K562 (cell line): ENCODE measurements around the gene CAPRIN2. TPM values are rescaled to one million over a fixed set of nuclear protein-coding genes. Genes with fewer than 3 reads are reported as not detected.

ENCODE experiments used
- ATAC-seq: fragments of 200-7000 bp; cut with Tn5 transposase; 3 replicates; pipeline ENCODE4 v1.9.1; 2020; ENCODE audit warnings: moderate library complexity
- BruUV-seq: library from RNA; stranded (reverse); fragments of 400-500 nt; replicated peaks from 2 replicates; lab custom pipeline; 2021; lab: Mats Ljungman, UMichigan
- CTCF ChIA-PET: fragments of 300-600 bp; formaldehyde crosslinking; extraction: SDS; loops from one replicate; lab custom pipeline; 2021; ENCODE audit warnings: low intra/inter-chr PET ratio; lab: Yijun Ruan, JAX
- POLR2A ChIA-PET: fragments of 300-600, 350-650 bp; sonication (Branson Sonifier 250); formaldehyde crosslinking; extraction: SDS; loops from one replicate; lab custom pipeline; 2021; ENCODE audit warnings: antibody characterized with exemption, inconsistent platforms; lab: Yijun Ruan, JAX
- DNase-seq, 4 experiments: peaks; one replicate each; pipeline versions ENCODE4 v3.0.0 to v3.0.0-alpha.2; 2011 to 2018; ENCODE audit warnings: low spot score in 3 of 4, mixed read lengths in 3 of 4; ENCODE audit errors: extremely low read depth in 1 of 4
- FAIRE-seq: peaks from 2 replicates; lab custom pipeline; 2011; peaks lifted over from hg19 to GRCh38; lab: Jason Lieb, UNC
- H2AFZ ChIP-seq: 2 replicates; pipeline ENCODE4 v1.6.0; 2011; ENCODE audit warnings: low read depth, low read length, control low read depth, inconsistent platforms
- H3K27ac ChIP-seq: fragments of 200-600 bp; 3 replicates; pipeline ENCODE4 v1.8.0; 2011; ENCODE audit warnings: low read depth, mild to moderate bottlenecking, control low read depth, inconsistent platforms, low read length, moderate library complexity, mixed read lengths; ENCODE audit errors: extremely low read depth
- H3K27me3 ChIP-seq, 2 experiments: fragments of 300-600 bp in 1 of 2; 2 replicates in 1 of 2; 3 replicates in 1 of 2; pipeline versions ENCODE4 v1.6.0 to v1.8.0; 2011; ENCODE audit warnings: inconsistent platforms in 2 of 2, low read length in 2 of 2, mild to moderate bottlenecking in 1 of 2, mixed read lengths in 1 of 2, moderate library complexity in 1 of 2; ENCODE audit not compliant: control insufficient read depth in 2 of 2, insufficient read depth in 2 of 2
- H3K36me3 ChIP-seq: fragments of 300-600 bp; 3 replicates; pipeline ENCODE4 v1.8.0; 2011; ENCODE audit warnings: mild to moderate bottlenecking, low read length, inconsistent platforms; ENCODE audit not compliant: control insufficient read depth, insufficient read depth
- H3K4me1 ChIP-seq, 2 experiments: fragments of 200-600 bp in 1 of 2; replicated peaks in 1 of 2; 2 replicates in 1 of 2; 3 replicates in 1 of 2; pipeline versions ENCODE4 v1.5.1 to v1.8.0; 2011; ENCODE audit warnings: inconsistent platforms in 2 of 2, low read length in 2 of 2, mild to moderate bottlenecking in 1 of 2, mixed read lengths in 1 of 2, moderate library complexity in 1 of 2; ENCODE audit not compliant: control insufficient read depth in 2 of 2, insufficient read depth in 2 of 2
- H3K4me2 ChIP-seq: 2 replicates; pipeline ENCODE4 v1.6.1; 2011; ENCODE audit warnings: low read length, control low read depth, inconsistent platforms, mixed read lengths; ENCODE audit not compliant: insufficient read depth
- H3K4me3 ChIP-seq: fragments of 200-600 bp; sonication (generic), shearing (Covaris generic); 2 replicates; pipeline ENCODE4 v1.5.1; 2016; ENCODE audit warnings: control low read depth, inconsistent platforms
- H3K79me2 ChIP-seq: fragments of 200-600 bp; 3 replicates; pipeline ENCODE4 v1.8.0; 2011; ENCODE audit warnings: low read length, inconsistent platforms; ENCODE audit not compliant: control insufficient read depth, insufficient read depth
- H3K9ac ChIP-seq, 2 experiments: 2 replicates each; pipeline versions ENCODE4 v1.6.0 to v1.6.1; 2011; ENCODE audit warnings: low read depth in 2 of 2, low read length in 2 of 2, control low read depth in 1 of 2, inconsistent platforms in 1 of 2, mild to moderate bottlenecking in 1 of 2, mixed read lengths in 1 of 2; ENCODE audit not compliant: insufficient read depth in 1 of 2
- H3K9me1 ChIP-seq: one replicate; pipeline ENCODE4 v1.6.0; 2011; ENCODE audit warnings: inconsistent platforms, mild to moderate bottlenecking, low read length, moderate library complexity; ENCODE audit not compliant: control insufficient read depth, insufficient read depth
- H3K9me3 ChIP-seq: replicated peaks from 2 replicates; pipeline ENCODE4 v1.5.1; 2011; ENCODE audit warnings: low read depth, low read length, inconsistent platforms; ENCODE audit not compliant: control insufficient read depth, insufficient read depth
- H4K20me1 ChIP-seq: replicated peaks from 2 replicates; pipeline ENCODE4 v1.6.1; 2011; ENCODE audit warnings: low read length, inconsistent platforms, mixed read lengths; ENCODE audit not compliant: control insufficient read depth, insufficient read depth
- ARNT ChIP-seq, 2 experiments: fragments of 450-650 bp; IDR thresholded peaks; 2 replicates each; pipeline ENCODE4 v1.6.1; 2016; ENCODE audit warnings: mild to moderate bottlenecking in 1 of 2
- ATF1 ChIP-seq, 2 experiments: fragments of 450-650 bp in 1 of 2; IDR thresholded peaks; 2 replicates each; pipeline ENCODE4 v1.6.1; 2016; ENCODE audit warnings: missing compliant biosample characterization in 1 of 2, missing genetic modification characterization in 1 of 2
- BCL6 ChIP-seq: fragments of 250-450 bp; sonication (Bioruptor Pico); IDR thresholded peaks from 2 replicates; pipeline ENCODE4 v1.4.0; 2020
- L3MBTL2 ChIP-seq: fragments of 450-650 bp; IDR thresholded peaks from 2 replicates; pipeline ENCODE4 v1.6.1; 2016; ENCODE audit warnings: mild to moderate bottlenecking, moderate library complexity
- MAFG ChIP-seq: fragments of 450-650 bp; conservative IDR thresholded peaks from 2 replicates; pipeline ENCODE4 v1.6.1; 2016; ENCODE audit warnings: missing genetic modification characterization, missing compliant biosample characterization
- MED1 ChIP-seq: sonication (generic); formaldehyde crosslinking; IDR thresholded peaks from 2 replicates; pipeline ENCODE4 v1.8.1; 2023; ENCODE audit warnings: missing genetic modification reagents, borderline replicate concordance
- NRF1 ChIP-seq, 2 experiments: fragments of 450-650 bp; IDR thresholded peaks in 1 of 2; conservative IDR thresholded peaks in 1 of 2; 2 replicates each; pipeline ENCODE4 v1.6.1; 2014; ENCODE audit warnings: mild to moderate bottlenecking in 2 of 2
- PRMT5 ChIP-seq: sonication (generic); formaldehyde crosslinking; IDR thresholded peaks from 2 replicates; pipeline ENCODE4 v1.5.0; 2020; ENCODE audit warnings: missing genetic modification reagents
- TSHZ1 ChIP-seq: fragments of 250-450 bp; sonication (Bioruptor Pico); IDR thresholded peaks from 2 replicates; pipeline ENCODE4 v1.4.0; 2020; ENCODE audit warnings: mild to moderate bottlenecking, moderate library complexity
- ZFP1 ChIP-seq: fragments of 450-650 bp; formaldehyde crosslinking; IDR thresholded peaks from 2 replicates; pipeline ENCODE4 v1.4.0; 2020; ENCODE audit warnings: mild to moderate bottlenecking, mixed read lengths
- WGBS: fragments of 100-300 bp; shearing (Covaris generic); methylation state at CpG from one replicate; pipeline ENCODE4 v1.1.6; 2016; ENCODE audit warnings: low coverage, mixed read lengths; ENCODE audit not compliant: insufficient coverage; ENCODE audit errors: missing lambda C conversion rate; 5-methylcytosine and 5-hydroxymethylcytosine counted together
- in situ Hi-C: fragments of 300-500 bp; cut with MboI; formaldehyde crosslinking; loops from 4 replicates; pipeline ENCODE4 v1.15.0; 2018; ENCODE audit warnings: inconsistent platforms, mixed read lengths
- intact Hi-C: fragments of 100-400 bp; cut with micrococcal nuclease; formaldehyde crosslinking; loops from 2 replicates; pipeline ENCODE4 v1.14.2; 2022
- polyA plus RNA-seq, 8 experiments: library from polyadenylated mRNA; depleted of rRNA in 4 of 8; stranded (reverse) in 5 of 8; unstranded in 3 of 8; fragments of >200 nt; fragmentation: Nextera tagmentation in 2 of 8; fragmentation: Illumina TruSeq in 1 of 8; extraction: Ambion mirVana in 2 of 8; extraction: Trizol in 1 of 8; gene quantifications; 2 replicates each; pipeline versions ENCODE4 v1.2.1 to v1.2.3, GENCODE V29; 2011 to 2014; ENCODE audit warnings: inconsistent platforms in 1 of 8, missing spikeins in 1 of 8
- total RNA-seq, 7 experiments: library from RNA; depleted of rRNA in 6 of 7; stranded (reverse); fragments of >200 nt in 6 of 7; fragmentation: Illumina TruSeq in 2 of 7; extraction: Trizol in 2 of 7; gene quantifications; 2 replicates each; pipeline versions ENCODE4 v1.2.1 to v1.2.3, GENCODE V29; 2011 to 2021; ENCODE audit warnings: low replicate concordance in 1 of 7
- TF ChIP-seq, protein P1 (sequence below), 2 experiments: IDR thresholded peaks; 2 replicates each; pipeline ENCODE4 v1.6.1; 2012; ENCODE audit warnings: improper control_type of control experiment in 2 of 2, low read depth in 2 of 2, low read length in 2 of 2, borderline replicate concordance in 1 of 2
- TF ChIP-seq, protein P2 (sequence below): fragments of 250-450 bp; sonication (Bioruptor Pico); IDR thresholded peaks from 2 replicates; pipeline ENCODE4 v1.9.0; 2021; ENCODE audit warnings: mild to moderate bottlenecking

Gene CAPRIN2
- total and polyA plus RNA-seq, 9 of the 15 experiments (the other 6 are each of a cell fraction or from before 2014, with no cell fraction given), result 2.3 to 14.5 (median 8.9) TPM

DNA sequence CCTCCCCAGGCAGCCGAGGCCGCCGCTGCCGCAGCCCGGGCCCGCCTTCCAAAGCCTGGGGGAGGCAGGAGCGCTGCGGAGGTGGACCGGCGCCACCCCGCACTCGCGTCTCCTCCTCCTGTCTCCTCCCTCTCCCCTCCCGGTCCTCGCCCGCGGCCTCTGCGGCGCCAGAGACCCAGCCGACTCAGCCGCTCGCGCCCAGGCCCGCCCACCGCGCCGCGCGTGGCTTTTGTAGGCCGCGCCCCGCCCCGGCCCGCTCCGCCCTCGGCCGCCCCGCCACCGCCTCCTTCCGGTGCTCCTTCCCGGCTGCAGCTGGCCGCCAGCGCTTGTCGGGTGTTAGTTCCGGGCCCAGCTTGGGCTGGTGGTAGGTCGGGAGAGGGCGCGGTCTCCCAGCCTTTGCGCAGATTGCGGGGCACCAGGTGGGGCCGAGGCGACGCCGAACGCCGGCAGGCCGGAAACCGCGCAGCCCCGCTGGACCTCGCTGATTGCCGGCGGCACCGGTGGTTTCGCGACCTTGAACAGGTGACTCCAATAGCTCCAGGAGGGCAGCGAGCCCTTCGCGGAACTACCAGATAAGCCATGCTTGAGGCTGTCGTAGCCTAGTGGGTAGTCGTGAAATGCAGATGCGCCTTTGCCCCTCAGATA lies at the start of gene CAPRIN2 (continued):
- no peak for TF ChIP-seq TSHZ1 (CRISPR knock-in tag)

GRCh38 chr12:30797689-30798088 lies 42.9 kb upstream of the CAPRIN2 start:
- DNase-seq (no peak), FAIRE-seq (no peak), ATAC-seq (no peak)
- Histone ChIP-seq H3K27me3 (peaks cover 0 to 4% of the 10 kb centered on the region in 2 experiments; a peak in 2 of 5 replicates), H3K27ac (no peak overlapping the region), H3K36me3 (no peaks in the 10 kb centered on the region), H3K4me2 (no peak overlapping the region), H3K9me3 (no peaks in the 10 kb centered on the region), H3K4me3 (no peak overlapping the region), H2AFZ (no peak overlapping the region), H3K9ac (no peak overlapping the region), H3K79me2 (no peaks in the 10 kb centered on the region), H3K4me1 (peaks cover 0 to 13% of the 10 kb centered on the region in 2 experiments; a peak in 3 of 5 replicates), H3K9me1 (no peaks in the 10 kb centered on the region), H4K20me1 (no peaks in the 10 kb centered on the region)
- no TSS peak for BruUV-seq
- ChIA-PET CTCF (no interaction called here), POLR2A (no interaction called here)
- in situ Hi-C loops (no loop called here), intact Hi-C loops (loop anchor here (2.0 kb wide), 1 partner anchor 43 kb away; the partner anchor contains the start of gene CAPRIN2)
- 48% methylated on average over 4 of the region's 4 CpGs for WGBS
- no peak for TF ChIP-seq MED1
- no peak for TF ChIP-seq MAFG (tag)
- no peak for TF ChIP-seq ATF1 (CRISPR knock-in tag; IDR thresholded peaks at IDR 0.05)
- no peak for TF ChIP-seq ATF1 (tag; IDR thresholded peaks at IDR 0.05)
- TF ChIP-seq ZFP1, result no peak
- TF ChIP-seq BCL6 (CRISPR knock-in tag), result no peak
- no peak for TF ChIP-seq L3MBTL2
- no peak for TF ChIP-seq PRMT5 (CRISPR knock-in tag)
- no peak for TF ChIP-seq ARNT (IDR thresholded peaks at IDR 0.05)
- TF ChIP-seq, protein P1, sequence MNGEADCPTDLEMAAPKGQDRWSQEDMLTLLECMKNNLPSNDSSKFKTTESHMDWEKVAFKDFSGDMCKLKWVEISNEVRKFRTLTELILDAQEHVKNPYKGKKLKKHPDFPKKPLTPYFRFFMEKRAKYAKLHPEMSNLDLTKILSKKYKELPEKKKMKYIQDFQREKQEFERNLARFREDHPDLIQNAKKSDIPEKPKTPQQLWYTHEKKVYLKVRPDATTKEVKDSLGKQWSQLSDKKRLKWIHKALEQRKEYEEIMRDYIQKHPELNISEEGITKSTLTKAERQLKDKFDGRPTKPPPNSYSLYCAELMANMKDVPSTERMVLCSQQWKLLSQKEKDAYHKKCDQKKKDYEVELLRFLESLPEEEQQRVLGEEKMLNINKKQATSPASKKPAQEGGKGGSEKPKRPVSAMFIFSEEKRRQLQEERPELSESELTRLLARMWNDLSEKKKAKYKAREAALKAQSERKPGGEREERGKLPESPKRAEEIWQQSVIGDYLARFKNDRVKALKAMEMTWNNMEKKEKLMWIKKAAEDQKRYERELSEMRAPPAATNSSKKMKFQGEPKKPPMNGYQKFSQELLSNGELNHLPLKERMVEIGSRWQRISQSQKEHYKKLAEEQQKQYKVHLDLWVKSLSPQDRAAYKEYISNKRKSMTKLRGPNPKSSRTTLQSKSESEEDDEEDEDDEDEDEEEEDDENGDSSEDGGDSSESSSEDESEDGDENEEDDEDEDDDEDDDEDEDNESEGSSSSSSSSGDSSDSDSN (IDR thresholded peaks at IDR 0.05; ENCODE audit: borderline replicate concordance in 1 of 2, low read depth in 2 of 2, low read length in 2 of 2), result no peak
- TF ChIP-seq, protein P2, sequence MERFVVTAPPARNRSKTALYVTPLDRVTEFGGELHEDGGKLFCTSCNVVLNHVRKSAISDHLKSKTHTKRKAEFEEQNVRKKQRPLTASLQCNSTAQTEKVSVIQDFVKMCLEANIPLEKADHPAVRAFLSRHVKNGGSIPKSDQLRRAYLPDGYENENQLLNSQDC (CRISPR knock-in tag), result no peak
- no peak for TF ChIP-seq NRF1 (conservative IDR thresholded peaks at IDR 0.05 in 1 of 2, IDR thresholded peaks at IDR 0.05 in 1 of 2)
